ENCODE data around the gene FOXQ1. TPM values are rescaled to one million over a fixed set of nuclear protein-coding genes. Genes with fewer than 3 reads are reported as not detected.

The FOXQ1 gene
- total and polyA plus RNA-seq, 2 donors (not counting 3 experiments of a cell fraction or from before 2014, with no cell fraction given), result not detected

- H3K4me2 ChIP-seq (ENCODE audit: insufficient read depth, low read length), result no peak overlapping the region
- POLR2A ChIA-PET, result no interaction called here
- no peaks in the 10 kb centered on the region for H3K79me2 ChIP-seq (ENCODE audit: control insufficient read depth, insufficient read depth, low read length)
- BruUV-seq (replicated peaks), result no TSS peak
- H3K4me1 ChIP-seq (ENCODE audit: control insufficient read depth, extremely low read depth, insufficient read depth, low read length), result no peaks in the 10 kb centered on the region
- dilution Hi-C loops (cut with MboI; ENCODE audit: extremely low pct_ligation_motif_present, low sequenced_read_pairs) (no loop called here), intact Hi-C loops (cut with micrococcal nuclease) (no loop called here)
- H3K27ac ChIP-seq (ENCODE audit: insufficient read depth, low read depth, low read length), result no peak overlapping the region
- no peak overlapping the region for H3K9ac ChIP-seq (replicated peaks; ENCODE audit: extremely low read depth, insufficient read depth, low read length)
- CTCF ChIA-PET, result no interaction called here
- no peak overlapping the region for H2AFZ ChIP-seq (ENCODE audit: low read depth, low read length)
- H4K20me1 ChIP-seq (replicated peaks; ENCODE audit: control insufficient read depth, extremely low read depth, insufficient read depth, low read length), result no peaks in the 10 kb centered on the region
- H3K9me1 ChIP-seq (replicated peaks; ENCODE audit: control insufficient read depth, extremely low read depth, insufficient read depth, low read length), result no peaks in the 10 kb centered on the region
- FAIRE-seq (no peak), DNase-seq (ENCODE audit: low read depth, low spot score) (no peak)
- H3K36me3 ChIP-seq (ENCODE audit: control insufficient read depth in 2 of 2, extremely low read depth in 1 of 2, insufficient read depth in 2 of 2, low read length in 2 of 2), result no peaks in the 10 kb centered on the region
- no peaks in the 10 kb centered on the region for H3K27me3 ChIP-seq (ENCODE audit: control insufficient read depth in 2 of 2, insufficient read depth in 2 of 2, low read length in 2 of 2)
- no peaks in the 10 kb centered on the region for H3K9me3 ChIP-seq (replicated peaks; ENCODE audit: control insufficient read depth, insufficient read depth, low read length)
- no peak for TF ChIP-seq FOS (IDR thresholded peaks at IDR 0.05; ENCODE audit: borderline replicate concordance, insufficient read depth, low read length)
- TF ChIP-seq EZH2 (IDR thresholded peaks at IDR 0.05; ENCODE audit: borderline replicate concordance, low read depth, low read length, severe bottlenecking), result no peak
- TF ChIP-seq JUN (IDR thresholded peaks at IDR 0.05; ENCODE audit: borderline replicate concordance, insufficient read depth, insufficient read length, low read depth), result no peak
- TF ChIP-seq MAX (IDR thresholded peaks at IDR 0.05; ENCODE audit: insufficient read depth, insufficient read length), result no peak
- no peak for TF ChIP-seq POLR2AphosphoS5 (IDR thresholded peaks at IDR 0.05; ENCODE audit: insufficient read depth, low read depth, low read length)
- TF ChIP-seq MYC (IDR thresholded peaks at IDR 0.05; ENCODE audit: low read depth, low read length), result no peak
- TF ChIP-seq POLR2A (IDR thresholded peaks at IDR 0.05; ENCODE audit: low read depth, low read length), result no peak
- TF ChIP-seq CTCF (IDR thresholded peaks at IDR 0.05; ENCODE audit: extremely low read depth in 1 of 2, insufficient read depth in 1 of 2, low read depth in 1 of 2, low read length in 2 of 2), result no peak
- TF ChIP-seq GATA2 (IDR thresholded peaks at IDR 0.05; ENCODE audit: insufficient read depth, insufficient read length, low read depth, low read length), result no peak
- H3K4me3 ChIP-seq (replicated peaks in 1 of 3; ENCODE audit: insufficient read depth in 1 of 3, low read depth in 1 of 3, low read length in 3 of 3), result no peak overlapping the region
Observed at GRCh38 chr6:1337791-1338190, 25.9 kb downstream of the FOXQ1 start.

Data from endothelial cell of umbilical vein (primary cell).